H1 (cell line): ENCODE measurements around the gene DIAPH2. TPM values are rescaled to one million over a fixed set of nuclear protein-coding genes. Genes with fewer than 3 reads are reported as not detected.

Experiments used
- CTCF ChIA-PET: fragments of 300-600 bp; sonication (Branson Sonifier 250); formaldehyde crosslinking; loops from one replicate; lab custom pipeline; 2021; ENCODE audit not compliant: partially characterized antibody; lab: Charles Lee
- POLR2A ChIA-PET: fragments of 300-600 bp; sonication (Branson Sonifier 250); formaldehyde crosslinking; loops from one replicate; lab custom pipeline; 2021; ENCODE audit warnings: inconsistent platforms; ENCODE audit not compliant: partially characterized antibody; lab: Charles Lee
- DNase-seq, 2 experiments: peaks; one replicate each; pipeline versions ENCODE4 v3.0.0 to v3.0.0-alpha.2; 2010 to 2022; ENCODE audit warnings: low spot score in 2 of 2, low read depth in 1 of 2, mixed read lengths in 1 of 2
- FAIRE-seq: peaks from 2 replicates; lab custom pipeline; 2011; peaks lifted over from hg19 to GRCh38; lab: Jason Lieb, UNC
- H2AFZ ChIP-seq: 2 replicates; pipeline ENCODE4 v1.8.1; 2012; ENCODE audit warnings: low read length, inconsistent platforms
- H2AK5ac ChIP-seq: 2 replicates; pipeline ENCODE4 v1.6.1; 2013; ENCODE audit warnings: low read depth, low read length
- H2BK120ac ChIP-seq: replicated peaks from 2 replicates; pipeline ENCODE3; 2013; ENCODE audit warnings: low read depth, low read length, inconsistent platforms
- H2BK12ac ChIP-seq: 2 replicates; pipeline ENCODE4 v1.6.1; 2013; ENCODE audit warnings: low read depth, low read length
- H2BK15ac ChIP-seq: 2 replicates; pipeline ENCODE4 v1.6.1; 2013; ENCODE audit warnings: low read length
- H2BK20ac ChIP-seq: 2 replicates; pipeline ENCODE4 v1.6.1; 2013; ENCODE audit warnings: low read length
- H2BK5ac ChIP-seq: 2 replicates; pipeline ENCODE4 v1.6.1; 2013; ENCODE audit warnings: low read depth, low read length
- H3K14ac ChIP-seq: 2 replicates; pipeline ENCODE4 v1.6.1; 2013; ENCODE audit warnings: inconsistent platforms; ENCODE audit not compliant: insufficient read length
- H3K18ac ChIP-seq: 2 replicates; pipeline ENCODE4 v1.6.1; 2013; ENCODE audit warnings: low read length; ENCODE audit errors: extremely low read depth
- H3K23ac ChIP-seq: 2 replicates; pipeline ENCODE4 v1.6.1; 2013; ENCODE audit warnings: inconsistent platforms; ENCODE audit not compliant: insufficient read length
- H3K23me2 ChIP-seq: 2 replicates; pipeline ENCODE4 v1.6.1; 2013; ENCODE audit warnings: low read depth, low read length
- H3K27ac ChIP-seq: 2 replicates; pipeline ENCODE4 v1.6.1; 2011; ENCODE audit warnings: low read depth, low read length, inconsistent platforms
- H3K27me3 ChIP-seq, 4 experiments: replicated peaks in 1 of 4; 1 replicate in 1 of 4; 2 replicates in 3 of 4; pipeline versions ENCODE4 v1.6.1 to v1.8.1; 2011 to 2013; ENCODE audit warnings: low read length in 3 of 4, mild to moderate bottlenecking in 3 of 4, inconsistent platforms in 2 of 4, mixed read lengths in 2 of 4, moderate library complexity in 1 of 4; ENCODE audit not compliant: control insufficient read depth in 3 of 4, insufficient read depth in 3 of 4; ENCODE audit errors: extremely low read depth in 1 of 4
- H3K36me3 ChIP-seq, 4 experiments: 2 replicates each; pipeline versions ENCODE4 v1.6.1 to v1.8.1; 2011 to 2013; ENCODE audit warnings: mild to moderate bottlenecking in 4 of 4, low read length in 3 of 4, moderate library complexity in 2 of 4, control low read depth in 1 of 4, inconsistent platforms in 1 of 4; ENCODE audit not compliant: insufficient read depth in 4 of 4, control insufficient read depth in 2 of 4
- H3K4ac ChIP-seq: replicated peaks from 2 replicates; pipeline ENCODE3; 2013; ENCODE audit warnings: low read length, low read depth, mixed read lengths, inconsistent platforms; ENCODE audit not compliant: insufficient read length
- H3K4me1 ChIP-seq, 4 experiments: replicated peaks in 1 of 4; 1 replicate in 1 of 4; 2 replicates in 3 of 4; pipeline versions ENCODE4 v1.6.1 to v1.8.1; 2011 to 2013; ENCODE audit warnings: low read length in 3 of 4, inconsistent platforms in 2 of 4, mixed read lengths in 1 of 4; ENCODE audit not compliant: insufficient read depth in 4 of 4, control insufficient read depth in 3 of 4
- H3K4me2 ChIP-seq, 2 experiments: 2 replicates each; pipeline versions ENCODE4 v1.6.1 to v1.8.1; 2011 to 2013; ENCODE audit warnings: low read depth in 2 of 2, low read length in 2 of 2, control low read depth in 1 of 2, inconsistent platforms in 1 of 2, mild to moderate bottlenecking in 1 of 2; ENCODE audit not compliant: insufficient read depth in 1 of 2
- H3K4me3 ChIP-seq, 4 experiments: fragments of 200-600, 300-600 bp in 1 of 4; sonication (generic), shearing (Covaris generic), sonication (Bioruptor Twin) in 1 of 4; 2 replicates each; pipeline versions ENCODE4 v1.5.1 to v1.8.1; 2011 to 2016; ENCODE audit warnings: low read length in 4 of 4, low read depth in 3 of 4, control low read depth in 2 of 4, inconsistent platforms in 2 of 4, mild to moderate bottlenecking in 2 of 4, mixed read lengths in 1 of 4, moderate library complexity in 1 of 4; ENCODE audit not compliant: insufficient read depth in 2 of 4; ENCODE audit errors: extremely low read depth in 1 of 4
- H3K56ac ChIP-seq: replicated peaks from 2 replicates; pipeline ENCODE3; 2013; ENCODE audit warnings: low read depth, mild to moderate bottlenecking, mixed read lengths, low read length, inconsistent platforms; ENCODE audit not compliant: insufficient read length
- H3K79me1 ChIP-seq: 2 replicates; pipeline ENCODE4 v1.6.1; 2013; ENCODE audit warnings: low read depth, low read length, control low read depth
- H3K79me2 ChIP-seq, 2 experiments: 2 replicates each; pipeline versions ENCODE4 v1.6.1 to v1.8.1; 2012 to 2013; ENCODE audit warnings: low read length in 2 of 2, mild to moderate bottlenecking in 2 of 2, inconsistent platforms in 1 of 2; ENCODE audit not compliant: insufficient read depth in 2 of 2, control insufficient read depth in 1 of 2
- H3K9ac ChIP-seq, 4 experiments: replicated peaks in 1 of 4; 1 replicate in 1 of 4; 2 replicates in 3 of 4; pipeline versions ENCODE4 v1.6.1 to v1.8.1; 2011 to 2013; ENCODE audit warnings: low read depth in 3 of 4, low read length in 3 of 4, control low read depth in 2 of 4, mild to moderate bottlenecking in 2 of 4, moderate library complexity in 2 of 4, inconsistent platforms in 1 of 4; ENCODE audit errors: extremely low read depth in 1 of 4
- H3K9me3 ChIP-seq, 2 experiments: 2 replicates each; pipeline versions ENCODE4 v1.6.1 to v1.8.1; 2012 to 2013; ENCODE audit warnings: mild to moderate bottlenecking in 2 of 2, moderate library complexity in 2 of 2, control low read depth in 1 of 2, inconsistent platforms in 1 of 2, low read depth in 1 of 2, low read length in 1 of 2, mixed read lengths in 1 of 2; ENCODE audit not compliant: insufficient read depth in 2 of 2
- H4K20me1 ChIP-seq, 2 experiments: replicated peaks in 1 of 2; 2 replicates each; pipeline versions ENCODE3 to v1.8.1; 2011 to 2013; ENCODE audit warnings: inconsistent platforms in 2 of 2, low read length in 2 of 2, mild to moderate bottlenecking in 1 of 2; ENCODE audit not compliant: insufficient read depth in 2 of 2, control insufficient read depth in 1 of 2
- H4K5ac ChIP-seq: 2 replicates; pipeline ENCODE4 v1.6.1; 2013; ENCODE audit warnings: low read length, low read depth, mixed read lengths, inconsistent platforms; ENCODE audit not compliant: insufficient read length
- H4K8ac ChIP-seq: 2 replicates; pipeline ENCODE4 v1.8.0; 2013; ENCODE audit warnings: mild to moderate bottlenecking, moderate library complexity, low read length, inconsistent platforms; ENCODE audit not compliant: insufficient read depth; ENCODE audit errors: extremely low read depth
- H4K91ac ChIP-seq: replicated peaks from 2 replicates; pipeline ENCODE3; 2013; ENCODE audit warnings: low read length, mixed read lengths, inconsistent platforms; ENCODE audit not compliant: insufficient read length
- ATF3 ChIP-seq: IDR thresholded peaks from 2 replicates; pipeline ENCODE4 v1.6.1; 2011; ENCODE audit warnings: low read depth, mild to moderate bottlenecking, low read length; ENCODE audit not compliant: insufficient read depth
- BACH1 ChIP-seq: IDR thresholded peaks from 2 replicates; pipeline ENCODE4 v1.6.1; 2012; ENCODE audit warnings: low read length, improper control_type of control experiment
- CEBPB ChIP-seq: IDR thresholded peaks from 2 replicates; pipeline ENCODE4 v1.6.1; 2012; ENCODE audit warnings: low read depth, low read length
- MAX ChIP-seq: IDR thresholded peaks from 2 replicates; pipeline ENCODE4 v1.6.1; 2012; ENCODE audit warnings: inconsistent platforms
- RXRA ChIP-seq: IDR thresholded peaks from 2 replicates; pipeline ENCODE4 v1.6.1; 2011; ENCODE audit warnings: low read depth, mild to moderate bottlenecking, low read length, moderate library complexity; ENCODE audit not compliant: insufficient read depth
- SP4 ChIP-seq: IDR thresholded peaks from 2 replicates; pipeline ENCODE4 v1.6.1; 2012; ENCODE audit warnings: low read length, inconsistent platforms
- TCF12 ChIP-seq: IDR thresholded peaks from 2 replicates; pipeline ENCODE4 v1.6.1; 2011; ENCODE audit warnings: low read depth, mild to moderate bottlenecking, low read length
- YY1 ChIP-seq: IDR thresholded peaks from 2 replicates; pipeline ENCODE4 v1.6.1; 2011; ENCODE audit warnings: low read depth, mild to moderate bottlenecking, low read length
- WGBS, 2 experiments: shearing (Covaris generic) in 1 of 2; methylation state at CpG; one replicate each; pipeline versions ENCODE4 v1.1.6 to v1.1.7; 2013 to 2015; ENCODE audit warnings: low lambda C conversion rate in 2 of 2, mixed read lengths in 2 of 2, inconsistent platforms in 1 of 2, low coverage in 1 of 2, missing lambda C conversion rate in 1 of 2; ENCODE audit not compliant: insufficient replicate concordance in 2 of 2, insufficient coverage in 1 of 2, insufficient read length in 1 of 2; ENCODE audit errors: extremely low coverage in 1 of 2, missing lambda C conversion rate in 1 of 2; 5-methylcytosine and 5-hydroxymethylcytosine counted together
- polyA plus RNA-seq, 7 experiments: library from polyadenylated mRNA; depleted of rRNA in 3 of 7; stranded (reverse) in 5 of 7; unstranded in 2 of 7; fragments of >200 nt in 5 of 7; fragments of 200-250 nt in 2 of 7; gene quantifications; 1 replicate in 5 of 7; 2 replicates in 1 of 7; 4 replicates in 1 of 7; pipeline versions ENCODE4 v1.2.1 to v1.2.3, GENCODE V29; 2011 to 2013; ENCODE audit warnings: missing spikeins in 2 of 7, mixed read lengths in 2 of 7
- total RNA-seq: library from RNA; stranded (reverse); fragmentation: NEBNext Ultra II Directional; extraction: Animal tissue kit (Norgen Biotek cat#: 25700); gene quantifications from 2 replicates; pipeline ENCODE4 v1.2.1, GENCODE V29; 2021

DIAPH2 gene
- total and polyA plus RNA-seq, 2 of the 8 experiments (the other 6 are each of a cell fraction or from before 2014, with no cell fraction given): 4.4 to 24.3 TPM

GRCh38 chrX:97564496-97564895 is 879.9 kb downstream of the DIAPH2 start (continued):
- TF ChIP-seq CEBPB: no peak

- Histone ChIP-seq H4K20me1 (no peaks in the 10 kb centered on the region), H2BK120ac (no peak overlapping the region), H4K91ac (no peak overlapping the region), H3K56ac (no peak overlapping the region), H2BK5ac (no peak overlapping the region), H3K14ac (no peak overlapping the region), H3K4me2 (no peak overlapping the region), H2BK15ac (no peak overlapping the region), H3K79me1 (no peaks in the 10 kb centered on the region), H3K23me2 (no peaks in the 10 kb centered on the region), H3K27ac (no peak overlapping the region), H3K4ac (no peak overlapping the region), H4K8ac (no peak overlapping the region), H3K4me3 (no peak overlapping the region), H3K79me2 (no peaks in the 10 kb centered on the region), H3K9ac (no peak overlapping the region), H2BK20ac (no peak overlapping the region), H3K23ac (no peak overlapping the region), H3K27me3 (no peaks in the 10 kb centered on the region), H3K18ac (no peak overlapping the region), H3K36me3 (no peaks in the 10 kb centered on the region), H3K9me3 (no peaks in the 10 kb centered on the region; a peak in 1 of 4 replicates), H2BK12ac (no peak overlapping the region), H2AFZ (no peak overlapping the region), H4K5ac (no peak overlapping the region), H2AK5ac (no peak overlapping the region), H3K4me1 (no peaks in the 10 kb centered on the region)
- no peak for TF ChIP-seq MAX
- no peak for TF ChIP-seq TCF12
- TF ChIP-seq ATF3: no peak
- TF ChIP-seq BACH1: no peak
- no peak for TF ChIP-seq RXRA
- TF ChIP-seq YY1: no peak
- no peak for TF ChIP-seq SP4
- ChIA-PET CTCF (no interaction called here), POLR2A (no interaction called here)
- FAIRE-seq: no peak
- DNase-seq: no peak
- WGBS, 2 experiments: 79% methylated on average over 5 of the region's 5 CpGs; no CpG with 5 or more reads in 1 of the 2 experiments
These were observed 902.5 kb downstream of the DIAPH2 start for GRCh38 chrX:97587171-97587570.
